Hepatocyte (in vitro differentiated cells): Measurements from ENCODE around the gene RPL7L1.

ENCODE experiments used
- CTCF ChIP-seq: fragments of 200-600 bp; sonication (generic); IDR thresholded peaks from 2 replicates; pipeline ENCODE4 v1.5.1; 2016; ENCODE audit warnings: antibody characterized with exemption, mild to moderate bottlenecking; ENCODE audit not compliant: poor library complexity
- EZH2 ChIP-seq: fragments of 200-600 bp; sonication (generic); IDR thresholded peaks from 2 replicates; pipeline ENCODE4 v1.6.1; 2016; ENCODE audit warnings: antibody characterized with exemption, mild to moderate bottlenecking, borderline replicate concordance
- EZH2phosphoT487 ChIP-seq: fragments of 200-600 bp; sonication (generic); IDR thresholded peaks from one replicate; pipeline ENCODE4 v1.6.1; 2018; ENCODE audit warnings: antibody characterized with exemption, mild to moderate bottlenecking, low read depth, moderate library complexity; ENCODE audit not compliant: unreplicated experiment, severe bottlenecking

DNA sequence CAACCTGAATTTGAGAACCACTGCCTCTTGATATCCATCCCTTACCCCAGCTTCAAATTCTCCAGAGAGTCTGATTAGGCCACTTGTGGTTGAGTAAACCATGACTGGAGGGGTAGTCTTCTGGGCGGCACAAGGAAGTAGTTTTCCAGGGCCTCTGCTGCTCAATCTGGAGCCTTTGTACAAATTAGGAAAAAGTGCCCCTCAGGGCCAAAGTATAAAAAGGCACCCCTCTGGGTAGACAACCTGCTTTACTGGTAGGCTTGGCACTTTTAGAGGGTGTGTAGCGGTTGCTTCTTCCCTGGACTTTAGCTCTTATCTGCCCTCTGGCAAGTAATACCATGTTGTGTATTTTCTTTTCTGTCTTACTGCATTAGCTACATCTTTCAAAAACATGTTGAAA is 32.9 kb upstream of the RPL7L1 start:
- TF ChIP-seq CTCF (no peak), EZH2phosphoT487 (no peak), EZH2 (no peak)
